Measurements from ENCODE around the gene STUB1. TPM values are rescaled to one million over a fixed set of nuclear protein-coding genes. Genes with fewer than 3 reads are reported as not detected.

STUB1 gene
- total RNA-seq, 6 experiments from 2014 or later: 37.3 to 69.6 (median 54.3) TPM

- WGBS (ENCODE audit: insufficient coverage, low coverage, low lambda C conversion rate, missing lambda C conversion rate): 96% methylated on average over 4 of the region's 61 CpGs
- H3K27ac ChIP-seq: no peak overlapping the region
Measured at GRCh38 chr16:684961-685696, 4.9 kb downstream of the STUB1 start.

DNA sequence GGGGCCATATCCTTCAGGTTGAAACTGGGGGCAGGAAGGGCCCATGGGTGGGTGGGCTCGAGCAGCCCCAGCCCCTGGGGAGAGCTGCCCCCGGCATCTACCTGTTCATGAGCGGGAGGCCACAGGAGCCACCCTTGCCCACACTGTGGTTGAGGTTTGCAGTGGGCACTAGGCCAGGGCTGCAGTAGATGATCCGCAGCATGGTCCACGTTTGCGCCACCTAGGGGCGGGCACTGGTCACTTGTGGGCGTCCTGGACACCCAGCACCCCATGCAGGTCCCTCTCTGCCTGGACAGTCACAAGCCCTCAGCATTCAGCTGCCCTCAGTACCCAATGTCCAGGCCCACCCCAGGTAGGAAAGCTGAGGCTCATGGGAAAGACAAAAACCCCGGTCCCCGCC lies 5.8 kb downstream of the STUB1 start:
- TF ChIP-seq POLR2A (IDR thresholded peaks at IDR 0.05) (no peak), CTCF (IDR thresholded peaks at IDR 0.05) (peak; percentile 35 to 42 (median 36))
- WGBS (ENCODE audit: insufficient coverage, low coverage, low lambda C conversion rate, missing lambda C conversion rate): no CpG with 5 or more reads among the region's 10 CpGs
- Histone ChIP-seq H3K36me3 (peaks cover 0 to 21% (median 7%) of the 10 kb centered on the region in 4 donors), H3K4me3 (no peak overlapping the region), H3K27me3 (no peaks in the 10 kb centered on the region), H3K4me1 (peaks cover 0 to 45% (median 22%) of the 10 kb centered on the region in 4 donors), H3K9me3 (no peaks in the 10 kb centered on the region), H3K27ac (no peak overlapping the region)
- intact Hi-C loops (cut with DNase I): no loop called here
- DNase-seq (peak; percentile 65 to 71 (median 66)), ATAC-seq (peak in 2 of 4 donors; percentile 5 to 17)

More at GRCh38 chr16:684961-685696, 4.9 kb downstream of the STUB1 start:
- intact Hi-C loops (cut with DNase I): no loop called here
- H3K27me3 ChIP-seq: no peaks in the 10 kb centered on the region
- H3K4me3 ChIP-seq: peak overlapping the region in 2 of 3 donors; percentile 68 to 84
- H3K36me3 ChIP-seq: peaks cover 0 to 21% (median 7%) of the 10 kb centered on the region in 4 donors
- TF ChIP-seq POLR2A (IDR thresholded peaks at IDR 0.05) (no peak), CTCF (IDR thresholded peaks at IDR 0.05) (no peak)
- ATAC-seq: no peak
- peaks cover 0 to 47% (median 20%) of the 10 kb centered on the region in 4 donors for H3K4me1 ChIP-seq
- no peaks in the 10 kb centered on the region for H3K9me3 ChIP-seq
- peak in 2 of 3 donors; percentile 67 to 69 for DNase-seq

DNA sequence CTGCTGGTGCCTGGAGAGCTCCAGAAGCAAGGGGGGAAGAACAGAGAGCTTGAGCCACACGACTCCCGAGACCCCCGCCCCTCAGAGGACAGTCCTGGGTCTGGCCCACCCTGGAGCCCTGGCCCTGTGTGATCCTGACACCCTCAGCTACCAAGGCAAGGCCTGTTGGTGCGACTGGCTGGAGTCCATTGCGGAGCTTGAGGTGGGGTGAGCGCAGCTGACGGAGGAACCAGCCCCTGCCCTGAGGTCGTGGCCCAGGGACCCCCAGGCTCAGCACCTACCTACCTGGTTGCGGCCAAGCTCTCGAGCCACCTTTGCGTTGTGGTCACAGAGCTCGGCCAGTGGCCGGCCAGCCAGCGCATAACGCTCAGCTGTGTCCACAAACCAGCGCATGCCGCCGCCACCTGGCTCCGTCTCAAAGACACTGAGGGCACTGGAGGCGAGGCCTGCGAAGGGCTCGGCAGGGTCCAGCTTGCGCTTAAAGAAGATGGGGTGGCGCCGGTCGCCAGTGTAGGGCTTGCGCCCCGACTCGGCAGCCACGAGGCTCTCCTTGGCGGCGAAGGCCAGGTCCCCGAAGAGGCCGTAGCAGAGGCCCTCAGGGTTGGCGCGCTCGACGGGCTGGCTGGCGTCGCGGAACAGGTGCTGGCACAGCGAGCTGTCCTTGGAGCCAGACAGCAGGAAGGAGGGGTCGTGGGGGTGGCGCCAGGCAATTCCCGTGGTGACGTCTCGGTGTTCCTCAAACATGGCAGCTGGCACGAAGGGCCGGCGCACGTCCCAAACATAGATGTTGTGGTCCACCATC lies 6.5 kb downstream of the STUB1 start:
- intact Hi-C loops (cut with DNase I): no loop called here
- WGBS (ENCODE audit: insufficient coverage, low coverage, low lambda C conversion rate, missing lambda C conversion rate): 80% methylated on average over 2 of the region's 51 CpGs
- H3K9me3 ChIP-seq: no peaks in the 10 kb centered on the region
- TF ChIP-seq POLR2A (IDR thresholded peaks at IDR 0.05): no peak
- TF ChIP-seq CTCF (IDR thresholded peaks at IDR 0.05): no peak
- H3K27ac ChIP-seq: no peak overlapping the region
- DNase-seq (no peak), ATAC-seq (no peak)
- no peak overlapping the region for H3K4me3 ChIP-seq
- H3K27me3 ChIP-seq: no peaks in the 10 kb centered on the region
- H3K36me3 ChIP-seq: peaks cover 0 to 20% (median 6%) of the 10 kb centered on the region in 4 donors
- peaks cover 0 to 38% (median 16%) of the 10 kb centered on the region in 4 donors for H3K4me1 ChIP-seq

DNA sequence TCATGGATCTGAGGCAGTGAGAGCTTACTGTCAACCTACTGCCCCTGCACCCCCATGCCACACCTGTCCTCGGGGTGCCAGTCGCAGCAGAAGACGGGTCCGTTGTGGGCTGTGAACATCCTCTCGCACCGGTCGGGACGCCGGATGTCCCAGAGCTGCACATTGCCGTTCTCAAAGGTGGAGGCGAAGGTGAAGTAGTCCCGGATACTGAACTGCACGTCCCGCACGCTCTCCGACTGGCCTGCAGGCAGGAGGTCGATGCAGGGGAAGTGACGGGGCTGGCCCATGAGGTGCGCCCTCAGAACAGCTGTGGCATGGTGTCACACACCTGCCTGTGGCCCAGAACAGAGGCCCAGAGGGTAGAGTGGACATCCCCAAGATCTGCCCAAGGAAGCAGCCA lies 7.3 kb downstream of the STUB1 start:
- ATAC-seq (no peak), DNase-seq (no peak)
- H3K4me1 ChIP-seq: peaks cover 0 to 30% (median 12%) of the 10 kb centered on the region in 4 donors
- intact Hi-C loops (cut with DNase I): no loop called here
- no peak overlapping the region for H3K4me3 ChIP-seq
- peaks cover 0 to 11% (median 2%) of the 10 kb centered on the region in 4 donors for H3K36me3 ChIP-seq
- H3K27me3 ChIP-seq: no peaks in the 10 kb centered on the region
- no CpG with 5 or more reads among the region's 19 CpGs for WGBS (ENCODE audit: insufficient coverage, low coverage, low lambda C conversion rate, missing lambda C conversion rate)
- no peak for TF ChIP-seq CTCF (IDR thresholded peaks at IDR 0.05)
- TF ChIP-seq POLR2A (IDR thresholded peaks at IDR 0.05): no peak
- no peaks in the 10 kb centered on the region for H3K9me3 ChIP-seq
- no peak overlapping the region for H3K27ac ChIP-seq

All from right lobe of liver (tissue), 6 donors.